Transverse colon (tissue), 3 donors: ENCODE measurements around the gene NAA38.

Source experiments
- CTCF ChIP-seq, 5 experiments: fragments of 200-600 bp in 3 of 5; fragments of 450-650 bp in 2 of 5; sonication (generic) in 3 of 5; IDR thresholded peaks; 1 replicate in 2 of 5; 2 replicates in 3 of 5; pipeline ENCODE4 v1.5.1; 2016 to 2017; ENCODE audit warnings: antibody characterized with exemption in 5 of 5, inconsistent platforms in 3 of 5, mild to moderate bottlenecking in 2 of 5, moderate library complexity in 1 of 5
- EP300 ChIP-seq: sonication (generic); formaldehyde crosslinking; IDR thresholded peaks from one replicate; pipeline ENCODE4 v1.6.1; 2017; ENCODE audit warnings: antibody characterized with exemption, low read depth
- POLR2A ChIP-seq: fragments of 450-650 bp; IDR thresholded peaks from one replicate; pipeline ENCODE4 v1.6.1; 2016; ENCODE audit warnings: antibody characterized with exemption, mild to moderate bottlenecking, moderate library complexity

DNA sequence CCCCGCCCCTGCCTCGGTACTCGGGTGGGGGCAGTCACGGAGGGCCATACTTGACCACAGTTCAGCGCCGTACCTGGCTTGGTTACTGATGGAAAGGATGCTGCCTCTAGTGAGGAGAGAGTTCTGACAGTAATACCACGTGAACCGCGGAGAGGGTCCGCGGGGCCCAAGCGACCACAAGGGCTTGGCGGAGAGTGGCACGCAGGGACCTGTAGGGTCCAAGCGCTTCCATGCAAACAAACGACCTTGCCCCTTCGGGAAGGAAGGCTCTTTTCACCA is 14.2 kb downstream of the NAA38 start:
- no peak for TF ChIP-seq CTCF (IDR thresholded peaks at IDR 0.05)
- no peak for TF ChIP-seq POLR2A
- TF ChIP-seq EP300: no peak
